ENCODE results near the gene DGCR8. TPM values are rescaled to one million over a fixed set of nuclear protein-coding genes. Genes with fewer than 3 reads are reported as not detected.

Gene DGCR8
- total and polyA plus RNA-seq, 2 donors from 2014 or later, result 12.2 to 40.1 TPM

- intact Hi-C loops (cut with DNase I), result no loop called here
- Histone ChIP-seq H3K27ac (ENCODE audit: low read depth in 2 of 2, low read length in 2 of 2) (no peak overlapping the region), H3K9ac (ENCODE audit: low read length in 3 of 3) (no peak overlapping the region), H3K4me1 (ENCODE audit: control insufficient read depth in 2 of 3, insufficient read depth in 2 of 3, low read depth in 1 of 3, low read length in 3 of 3) (peaks cover 0 to 15% (median 0%) of the 10 kb centered on the region in 3 donors), H3K36me3 (ENCODE audit: control insufficient read depth in 2 of 3, insufficient read depth in 3 of 3, low read length in 3 of 3) (peaks cover 0 to 4% (median 0%) of the 10 kb centered on the region in 3 donors), H3K27me3 (ENCODE audit: control insufficient read depth, insufficient read depth, low read length) (no peaks in the 10 kb centered on the region), H3K4me3 (ENCODE audit: low read length in 3 of 3) (no peak overlapping the region), H3K9me3 (ENCODE audit: control insufficient read depth in 2 of 3, insufficient read depth in 1 of 3, low read length in 3 of 3) (no peaks in the 10 kb centered on the region)
- FAIRE-seq, result no peak
- DNase-seq, result no peak
- no peak for TF ChIP-seq CTCF (IDR thresholded peaks at IDR 0.05; ENCODE audit: borderline replicate concordance, extremely low read depth, insufficient read depth)
Observed at GRCh38 chr22:20141186-20142077, 61.4 kb downstream of the DGCR8 start.

- H3K4me1 ChIP-seq (ENCODE audit: control insufficient read depth in 2 of 3, insufficient read depth in 2 of 3, low read depth in 1 of 3, low read length in 3 of 3), result peaks cover 0 to under 1% (median 0%) of the 10 kb centered on the region in 3 donors
- DNase-seq (no peak), FAIRE-seq (no peak)
- no peak overlapping the region for H3K4me3 ChIP-seq (ENCODE audit: low read length in 3 of 3)
- no peak overlapping the region for H3K9ac ChIP-seq (ENCODE audit: low read length in 3 of 3)
- H3K27ac ChIP-seq (ENCODE audit: low read depth in 2 of 2, low read length in 2 of 2), result no peak overlapping the region
- intact Hi-C loops (cut with DNase I), result no loop called here
- no peak for TF ChIP-seq CTCF (IDR thresholded peaks at IDR 0.05; ENCODE audit: borderline replicate concordance, extremely low read depth, insufficient read depth)
- peaks cover 0 to 4% (median 0%) of the 10 kb centered on the region in 3 donors for H3K36me3 ChIP-seq (ENCODE audit: control insufficient read depth in 2 of 3, insufficient read depth in 3 of 3, low read length in 3 of 3)
- no peaks in the 10 kb centered on the region for H3K27me3 ChIP-seq (ENCODE audit: control insufficient read depth, insufficient read depth, low read length)
- H3K9me3 ChIP-seq (ENCODE audit: control insufficient read depth in 2 of 3, insufficient read depth in 1 of 3, low read length in 3 of 3), result no peaks in the 10 kb centered on the region
Observed at GRCh38 chr22:20142711-20143621, 62.9 kb downstream of the DGCR8 start.

- H3K36me3 ChIP-seq (ENCODE audit: control insufficient read depth in 2 of 3, insufficient read depth in 3 of 3, low read length in 3 of 3), result peaks cover 0 to 4% (median 0%) of the 10 kb centered on the region in 3 donors
- no peak for DNase-seq
- no peak for TF ChIP-seq CTCF (IDR thresholded peaks at IDR 0.05; ENCODE audit: borderline replicate concordance, extremely low read depth, insufficient read depth)
- H3K27me3 ChIP-seq (ENCODE audit: control insufficient read depth, insufficient read depth, low read length), result no peaks in the 10 kb centered on the region
- intact Hi-C loops (cut with DNase I), result no loop called here
- no peak for FAIRE-seq
- no peaks in the 10 kb centered on the region for H3K9me3 ChIP-seq (ENCODE audit: control insufficient read depth in 2 of 3, insufficient read depth in 1 of 3, low read length in 3 of 3)
- no peaks in the 10 kb centered on the region for H3K4me1 ChIP-seq (ENCODE audit: control insufficient read depth in 2 of 3, insufficient read depth in 2 of 3, low read depth in 1 of 3, low read length in 3 of 3)
- H3K4me3 ChIP-seq (ENCODE audit: low read length in 3 of 3), result no peak overlapping the region
- H3K27ac ChIP-seq (ENCODE audit: low read depth in 2 of 2, low read length in 2 of 2), result no peak overlapping the region
- no peak overlapping the region for H3K9ac ChIP-seq (ENCODE audit: low read length in 3 of 3)
Observed at GRCh38 chr22:20143883-20144665, 64.0 kb downstream of the DGCR8 start.

All from kidney (tissue), 14 donors.